ENCODE data around the gene CASKIN2.

Gene CASKIN2

DNA sequence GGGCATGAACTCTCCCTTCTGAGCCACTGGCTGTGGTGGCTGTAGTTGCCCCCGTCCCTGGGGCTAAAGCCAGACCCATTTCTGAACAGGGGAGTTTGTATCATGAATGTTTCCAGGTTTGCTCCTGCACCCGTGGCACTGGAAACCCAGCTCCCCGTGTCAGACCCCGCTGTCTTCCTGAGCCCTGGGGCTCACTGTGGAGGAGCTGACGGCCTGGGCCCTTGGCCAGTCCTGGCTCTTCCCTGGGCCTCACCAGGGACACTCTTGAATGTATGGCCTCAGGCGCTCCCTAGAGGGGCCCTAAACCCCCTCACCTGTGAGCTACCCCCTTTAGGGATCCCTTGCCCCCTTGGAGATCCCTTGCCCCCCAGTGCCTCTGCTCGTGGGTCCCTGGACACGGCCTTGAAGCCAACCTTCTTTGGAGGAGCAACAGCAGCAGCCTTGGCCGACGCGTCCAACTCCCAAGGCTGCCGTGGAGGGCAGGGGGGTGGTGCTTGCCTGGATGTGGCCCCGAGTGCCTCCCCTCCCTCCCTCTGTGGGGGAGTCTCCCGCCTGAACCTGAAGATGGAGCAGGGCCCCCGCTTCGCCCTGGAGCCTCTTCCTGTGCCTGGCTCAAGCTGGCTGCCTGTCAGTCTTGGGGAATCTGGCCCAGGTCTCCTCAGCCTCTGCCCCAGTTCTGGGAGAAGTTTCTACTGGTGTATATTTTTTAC, 15.9 kb downstream of the CASKIN2 start:
- no peak overlapping the region for H3K4me3 ChIP-seq (ENCODE audit: low read depth, low read length)
- TF ChIP-seq, protein P1, sequence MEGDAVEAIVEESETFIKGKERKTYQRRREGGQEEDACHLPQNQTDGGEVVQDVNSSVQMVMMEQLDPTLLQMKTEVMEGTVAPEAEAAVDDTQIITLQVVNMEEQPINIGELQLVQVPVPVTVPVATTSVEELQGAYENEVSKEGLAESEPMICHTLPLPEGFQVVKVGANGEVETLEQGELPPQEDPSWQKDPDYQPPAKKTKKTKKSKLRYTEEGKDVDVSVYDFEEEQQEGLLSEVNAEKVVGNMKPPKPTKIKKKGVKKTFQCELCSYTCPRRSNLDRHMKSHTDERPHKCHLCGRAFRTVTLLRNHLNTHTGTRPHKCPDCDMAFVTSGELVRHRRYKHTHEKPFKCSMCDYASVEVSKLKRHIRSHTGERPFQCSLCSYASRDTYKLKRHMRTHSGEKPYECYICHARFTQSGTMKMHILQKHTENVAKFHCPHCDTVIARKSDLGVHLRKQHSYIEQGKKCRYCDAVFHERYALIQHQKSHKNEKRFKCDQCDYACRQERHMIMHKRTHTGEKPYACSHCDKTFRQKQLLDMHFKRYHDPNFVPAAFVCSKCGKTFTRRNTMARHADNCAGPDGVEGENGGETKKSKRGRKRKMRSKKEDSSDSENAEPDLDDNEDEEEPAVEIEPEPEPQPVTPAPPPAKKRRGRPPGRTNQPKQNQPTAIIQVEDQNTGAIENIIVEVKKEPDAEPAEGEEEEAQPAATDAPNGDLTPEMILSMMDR (IDR thresholded peaks at IDR 0.05; ENCODE audit: borderline replicate concordance, insufficient read depth, low read depth, low read length), result no peak

DNA sequence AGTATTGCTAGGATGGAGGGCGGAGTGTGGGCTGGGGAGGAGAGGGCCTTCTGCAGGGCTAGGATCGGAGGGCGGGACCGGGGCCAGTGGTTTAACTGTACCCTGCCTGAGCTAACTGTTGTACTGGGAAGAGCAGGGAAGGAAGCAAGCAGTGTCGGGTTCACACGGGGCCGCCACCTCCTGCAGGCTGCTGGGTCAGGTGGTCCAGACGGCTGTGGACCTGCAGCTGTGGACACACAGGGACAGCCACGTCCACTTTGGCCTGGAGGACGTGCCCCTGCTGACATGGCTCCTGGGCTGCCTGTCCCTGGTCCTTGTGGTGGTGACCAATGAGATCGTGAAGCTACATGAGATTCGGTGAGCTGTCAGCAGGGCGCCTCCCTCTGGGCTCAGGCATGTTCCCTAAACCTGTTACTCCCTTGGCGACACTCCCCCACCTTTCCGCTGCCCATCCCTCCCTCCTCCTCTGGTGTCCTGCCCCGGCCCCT, 16.6 kb downstream of the CASKIN2 start:
- TF ChIP-seq, protein P1 (IDR thresholded peaks at IDR 0.05; ENCODE audit: borderline replicate concordance, insufficient read depth, low read depth, low read length), result no peak
- no peak overlapping the region for H3K4me3 ChIP-seq (ENCODE audit: low read depth, low read length)

DNA sequence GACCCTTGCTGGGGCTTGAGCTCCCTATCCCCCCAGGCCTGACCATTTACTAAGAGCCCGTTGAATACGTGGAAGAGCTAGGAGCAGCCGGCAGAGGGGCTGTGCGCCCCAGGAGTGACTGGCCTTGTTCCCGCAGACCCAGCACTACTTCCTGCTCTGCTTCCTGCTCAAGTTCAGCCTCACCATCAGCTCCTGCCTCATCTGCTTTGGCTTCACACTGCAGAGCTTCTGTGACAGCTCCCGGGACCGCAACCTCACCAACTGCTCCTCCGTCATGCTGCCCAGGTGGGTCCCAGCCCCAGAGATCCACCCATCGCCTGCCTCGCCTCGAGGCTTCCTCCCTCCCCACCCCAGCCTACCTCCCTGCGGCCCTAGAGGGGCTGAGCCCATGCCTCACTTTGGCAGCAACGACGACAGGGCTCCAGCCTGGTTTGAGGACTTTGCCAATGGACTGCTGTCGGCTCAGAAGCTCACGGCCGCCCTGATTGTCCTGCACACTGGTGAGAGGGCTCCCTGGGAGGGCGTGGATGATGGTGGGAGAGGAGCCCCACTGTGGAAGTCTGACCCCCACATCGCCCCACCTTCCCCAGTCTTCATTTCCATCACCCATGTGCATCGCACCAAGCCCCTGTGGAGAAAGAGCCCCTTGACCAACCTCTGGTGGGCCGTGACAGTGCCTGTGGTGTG, 17.2 kb downstream of the CASKIN2 start:
- TF ChIP-seq, protein P1 (IDR thresholded peaks at IDR 0.05; ENCODE audit: borderline replicate concordance, insufficient read depth, low read depth, low read length), result no peak
- no peak overlapping the region for H3K4me3 ChIP-seq (ENCODE audit: low read depth, low read length)

DNA sequence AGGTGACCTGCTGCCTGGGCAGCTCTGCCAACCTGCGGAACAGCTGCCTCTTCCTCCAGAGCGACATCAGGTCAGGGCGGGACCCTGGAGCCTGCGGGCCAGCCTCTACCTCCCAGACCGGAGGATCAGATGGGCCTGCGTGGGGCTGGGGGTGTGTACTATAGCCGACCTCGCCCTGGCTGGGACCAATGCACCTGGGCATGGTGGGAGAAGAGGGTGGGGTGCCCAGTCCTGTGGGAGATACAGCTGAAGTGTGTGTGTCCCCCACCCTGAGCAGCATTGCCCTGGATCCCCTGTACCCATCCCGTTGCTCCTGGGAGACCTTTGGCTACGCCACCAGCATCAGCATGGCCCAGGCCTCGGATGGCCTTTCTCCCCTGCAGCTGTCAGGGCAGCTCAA, 19.3 kb downstream of the CASKIN2 start:
- TF ChIP-seq, protein P1 (IDR thresholded peaks at IDR 0.05; ENCODE audit: borderline replicate concordance, insufficient read depth, low read depth, low read length), result no peak
- H3K4me3 ChIP-seq (ENCODE audit: low read depth, low read length), result no peak overlapping the region

DNA sequence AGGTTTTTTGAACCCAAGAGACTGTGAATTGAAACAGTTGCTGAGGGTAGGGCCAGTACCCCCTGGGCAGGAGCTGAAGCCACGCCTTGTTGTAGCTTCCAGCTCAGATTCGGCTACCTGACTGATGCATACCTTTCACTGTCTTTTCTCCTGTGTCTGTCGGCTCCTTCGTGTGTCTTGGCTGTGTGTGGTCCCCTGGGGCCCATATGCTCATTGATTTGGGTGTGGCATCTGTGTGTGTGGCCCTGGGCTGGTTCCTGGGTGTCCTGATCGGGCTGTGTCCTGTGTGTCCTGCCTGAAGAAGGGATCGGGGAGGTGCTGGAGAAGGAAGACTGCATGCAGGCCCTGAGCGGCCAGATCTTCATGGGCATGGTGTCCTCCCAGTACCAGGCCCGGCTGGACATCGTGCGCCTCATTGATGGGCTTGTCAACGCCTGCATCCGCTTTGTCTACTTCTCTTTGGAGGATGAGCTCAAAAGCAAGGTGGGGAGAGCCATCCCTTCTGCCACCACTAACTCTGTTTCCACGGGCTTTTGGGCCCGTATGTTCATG, 20.9 kb downstream of the CASKIN2 start:
- no peak overlapping the region for H3K4me3 ChIP-seq (ENCODE audit: low read depth, low read length)
- TF ChIP-seq, protein P1 (IDR thresholded peaks at IDR 0.05; ENCODE audit: borderline replicate concordance, insufficient read depth, low read depth, low read length), result no peak

DNA sequence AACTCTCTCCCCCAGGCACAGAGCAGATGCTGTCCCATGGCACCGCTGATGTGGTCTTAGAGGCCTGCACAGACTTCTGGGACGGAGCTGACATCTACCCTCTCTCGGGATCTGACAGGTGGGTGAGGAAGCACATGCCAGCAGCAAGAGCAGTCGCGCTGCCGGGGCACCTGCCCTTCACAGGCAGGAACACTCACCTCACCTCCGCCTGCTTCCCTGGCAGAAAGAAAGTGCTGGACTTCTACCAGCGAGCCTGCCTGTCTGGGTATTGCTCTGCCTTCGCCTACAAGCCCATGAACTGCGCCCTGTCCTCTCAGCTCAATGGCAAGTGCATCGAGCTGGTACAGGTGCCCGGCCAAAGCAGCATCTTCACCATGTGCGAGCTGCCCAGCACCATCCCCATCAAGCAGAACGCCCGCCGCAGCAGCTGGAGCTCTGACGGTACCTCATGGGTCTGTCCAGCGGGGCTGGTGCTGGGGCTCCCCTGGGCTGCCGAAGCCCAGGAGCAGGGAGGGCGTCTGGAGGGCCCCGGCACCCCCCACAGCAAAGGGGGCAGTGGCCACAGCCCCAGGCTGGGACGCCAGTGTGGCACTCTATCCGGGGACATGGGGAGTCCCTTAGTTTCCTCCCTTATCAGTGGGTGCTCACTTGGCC, 21.7 kb downstream of the CASKIN2 start:
- no peak overlapping the region for H3K4me3 ChIP-seq (ENCODE audit: low read depth, low read length)
- TF ChIP-seq, protein P1 (IDR thresholded peaks at IDR 0.05; ENCODE audit: borderline replicate concordance, insufficient read depth, low read depth, low read length), result no peak

Measured in GM12875 (cell line).